Neural progenitor cell (in vitro differentiated cells): ENCODE results near the gene ABCF3. TPM values are rescaled to one million over a fixed set of nuclear protein-coding genes. Genes with fewer than 3 reads are reported as not detected.

Experiments
- DNase-seq: peaks from one replicate; pipeline ENCODE4 v3.0.0-alpha.2; 2016; ENCODE audit warnings: low spot score
- H2AFZ ChIP-seq: fragments of 200-600 bp; sonication (generic); replicated peaks from 2 replicates; pipeline ENCODE4 v1.6.1; 2016; ENCODE audit warnings: antibody characterized with exemption
- H3F3A ChIP-seq: fragments of 200-600 bp; sonication (generic); 2 replicates; pipeline ENCODE4 v1.6.1; 2016; ENCODE audit warnings: antibody characterized with exemption, low read depth
- H3K27ac ChIP-seq: fragments of 200-600 bp; sonication (generic); 2 replicates; pipeline ENCODE4 v1.5.1; 2016; ENCODE audit warnings: mild to moderate bottlenecking
- H3K27me3 ChIP-seq: fragments of 200-600 bp; sonication (generic); 2 replicates; pipeline ENCODE4 v1.6.1; 2016; ENCODE audit warnings: mild to moderate bottlenecking, moderate library complexity
- H3K36me3 ChIP-seq: fragments of 200-600 bp; sonication (generic); 2 replicates; pipeline ENCODE4 v1.5.1; 2016
- H3K4me1 ChIP-seq: fragments of 200-600 bp; sonication (generic); 2 replicates; pipeline ENCODE4 v1.6.1; 2016; ENCODE audit warnings: mixed run types
- H3K4me2 ChIP-seq: fragments of 200-600 bp; sonication (generic); 2 replicates; pipeline ENCODE4 v1.6.1; 2016
- H3K4me3 ChIP-seq: fragments of 200-600 bp; sonication (generic); 2 replicates; pipeline ENCODE4 v1.5.1; 2016
- H3K79me2 ChIP-seq: fragments of 200-600 bp; sonication (generic); 2 replicates; pipeline ENCODE4 v1.6.1; 2016; ENCODE audit warnings: low read depth
- H3K9ac ChIP-seq: fragments of 200-600 bp; sonication (generic); 2 replicates; pipeline ENCODE4 v1.6.1; 2016
- H3K9me3 ChIP-seq: fragments of 200-600 bp; sonication (generic); 2 replicates; pipeline ENCODE4 v1.5.1; 2016; ENCODE audit warnings: low read depth
- H4K20me1 ChIP-seq: fragments of 200-600 bp; sonication (generic); 2 replicates; pipeline ENCODE4 v1.6.1; 2016; ENCODE audit warnings: low read depth
- H3K27ac Mint-ChIP-seq: 3 replicates; pipeline ENCODE4 v1.8.0; 2021; ENCODE audit warnings: mixed read lengths
- H3K27me3 Mint-ChIP-seq: 2 replicates; pipeline ENCODE4 v1.8.0; 2022; ENCODE audit warnings: low read depth, mild to moderate bottlenecking, inconsistent platforms, moderate library complexity, mixed read lengths; ENCODE audit not compliant: insufficient read depth
- H3K36me3 Mint-ChIP-seq: 3 replicates; pipeline ENCODE4 v1.8.0; 2021; ENCODE audit warnings: mixed read lengths
- H3K4me1 Mint-ChIP-seq: 3 replicates; pipeline ENCODE4 v1.8.0; 2021; ENCODE audit warnings: mixed read lengths
- H3K4me3 Mint-ChIP-seq: 3 replicates; pipeline ENCODE4 v1.8.0; 2021; ENCODE audit warnings: mild to moderate bottlenecking, moderate library complexity, mixed read lengths
- H3K9me3 Mint-ChIP-seq: 3 replicates; pipeline ENCODE4 v1.8.0; 2020; ENCODE audit warnings: mixed read lengths
- CTCF ChIP-seq: fragments of 200-600 bp; sonication (generic); IDR thresholded peaks from 2 replicates; pipeline ENCODE4 v1.5.1; 2017; ENCODE audit warnings: antibody characterized with exemption, mild to moderate bottlenecking
- EZH2 ChIP-seq: fragments of 200-600 bp; sonication (generic); IDR thresholded peaks from 2 replicates; pipeline ENCODE4 v1.6.1; 2017; ENCODE audit warnings: antibody characterized with exemption, mild to moderate bottlenecking, moderate library complexity
- EZH2phosphoT487 ChIP-seq: fragments of 200-600 bp; sonication (generic); IDR thresholded peaks from 2 replicates; pipeline ENCODE4 v1.6.1; 2017; ENCODE audit warnings: antibody characterized with exemption
- total RNA-seq: library from RNA; depleted of rRNA; stranded (reverse); fragments of >200 nt; gene quantifications from 2 replicates; pipeline ENCODE4 v1.2.3, GENCODE V29; 2015; ENCODE audit warnings: low replicate concordance

ABCF3 gene
- total RNA-seq, 1 donor from 2014 or later = 22.0 TPM

GRCh38 chr3:184223946-184224345, 37.9 kb downstream of the ABCF3 start:
- Mint-ChIP-seq H3K27ac (no peak overlapping the region), H3K36me3 (no peaks in the 10 kb centered on the region), H3K9me3 (no peaks in the 10 kb centered on the region), H3K4me1 (no peaks in the 10 kb centered on the region), H3K27me3 (peaks cover 31% of the 10 kb centered on the region), H3K4me3 (no peak overlapping the region)
- no peaks in the 10 kb centered on the region for H3K9me3 ChIP-seq
- no peak overlapping the region for H3K27ac ChIP-seq
- H4K20me1 ChIP-seq = peaks cover 15% of the 10 kb centered on the region
- H3K36me3 ChIP-seq = no peaks in the 10 kb centered on the region
- peaks cover 10% of the 10 kb centered on the region for H3F3A ChIP-seq
- no peaks in the 10 kb centered on the region for H3K4me1 ChIP-seq
- no peaks in the 10 kb centered on the region for H3K79me2 ChIP-seq
- no peak for DNase-seq
- H3K4me3 ChIP-seq = no peak overlapping the region
- H3K27me3 ChIP-seq = peaks cover 42% of the 10 kb centered on the region
- H3K4me2 ChIP-seq = no peak overlapping the region
- H3K9ac ChIP-seq = no peak overlapping the region
- TF ChIP-seq EZH2 (no peak), CTCF (no peak), EZH2phosphoT487 (no peak)
- no peak overlapping the region for H2AFZ ChIP-seq

DNA sequence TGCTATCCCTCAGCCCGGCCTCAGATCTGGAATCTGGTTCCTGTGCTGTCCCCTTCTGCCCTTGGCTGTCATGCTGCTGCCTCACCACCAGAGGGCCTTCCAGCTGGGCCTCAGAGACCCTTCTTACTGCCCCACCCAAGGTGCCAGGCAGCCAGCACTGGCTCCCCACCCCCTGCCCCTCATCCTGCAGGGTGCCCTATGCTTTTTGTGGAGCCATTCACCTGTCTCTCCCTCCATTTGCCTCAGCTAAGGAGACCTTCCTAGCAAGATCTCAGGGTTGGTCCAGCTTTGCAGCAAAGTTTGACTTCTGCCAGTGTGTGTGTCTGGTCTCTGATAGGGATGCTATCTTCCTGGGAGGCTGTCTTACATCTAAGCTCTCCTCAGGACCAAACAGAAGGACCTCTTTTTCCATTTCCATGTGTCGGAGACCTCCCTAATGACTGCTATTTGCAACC, 41.5 kb downstream of the ABCF3 start:
- Histone ChIP-seq H3K36me3 (no peaks in the 10 kb centered on the region), H3F3A (peaks cover 18% of the 10 kb centered on the region), H4K20me1 (peaks cover 41% of the 10 kb centered on the region), H3K27me3 (peaks cover 78% of the 10 kb centered on the region), H3K4me3 (no peak overlapping the region), H3K27ac (no peak overlapping the region), H3K4me2 (no peak overlapping the region), H3K4me1 (peaks cover 4% of the 10 kb centered on the region), H3K9me3 (no peaks in the 10 kb centered on the region), H2AFZ (no peak overlapping the region), H3K9ac (no peak overlapping the region), H3K79me2 (no peaks in the 10 kb centered on the region)
- DNase-seq = peak; percentile 62
- peaks cover under 1% of the 10 kb centered on the region for H3K9me3 Mint-ChIP-seq
- H3K27me3 Mint-ChIP-seq = peaks cover 50% of the 10 kb centered on the region
- H3K36me3 Mint-ChIP-seq = no peaks in the 10 kb centered on the region
- no peak overlapping the region for H3K4me3 Mint-ChIP-seq
- TF ChIP-seq EZH2phosphoT487 (no peak), CTCF (peak; percentile 84)
- no peak overlapping the region for H3K27ac Mint-ChIP-seq
- peaks cover 4% of the 10 kb centered on the region for H3K4me1 Mint-ChIP-seq

DNA sequence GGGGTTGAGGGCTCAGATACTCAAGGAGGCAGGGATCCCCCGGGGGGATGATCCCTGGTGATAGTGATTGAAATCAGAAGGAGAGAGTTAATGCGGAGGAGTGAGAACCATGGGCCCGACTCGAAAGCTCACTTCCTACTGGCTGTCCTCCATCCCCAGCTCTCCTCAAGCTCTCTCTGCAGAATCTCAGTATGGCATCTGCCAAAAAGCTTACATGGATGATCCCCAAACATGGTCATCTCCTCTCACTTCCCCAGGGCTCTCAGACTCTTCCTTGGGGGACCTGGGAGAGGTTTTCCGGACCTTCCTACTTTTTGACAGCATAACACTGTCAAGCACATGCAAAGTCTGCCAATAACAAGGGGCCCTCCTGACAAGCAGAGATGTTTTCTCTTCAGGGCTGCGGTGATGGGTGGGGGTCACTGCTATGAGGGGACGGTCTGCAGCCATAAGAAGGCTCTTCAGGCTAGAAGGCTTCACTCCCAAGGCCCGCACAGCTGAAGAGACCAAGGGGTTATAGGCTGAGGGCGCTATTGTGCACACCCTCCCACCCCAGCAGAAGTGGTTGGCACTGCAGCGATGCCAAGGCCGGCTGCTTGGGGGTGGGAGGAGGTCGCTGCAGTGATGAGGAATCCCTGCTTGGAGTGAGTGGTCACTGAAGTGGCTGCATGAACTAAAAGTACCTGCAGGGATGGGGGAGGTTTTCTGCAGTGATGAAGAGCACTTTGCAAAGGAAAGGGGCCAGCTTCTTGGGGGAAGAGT, 42.6 kb downstream of the ABCF3 start:
- Mint-ChIP-seq H3K9me3 (peaks cover 2% of the 10 kb centered on the region), H3K36me3 (no peaks in the 10 kb centered on the region), H3K4me1 (peaks cover 4% of the 10 kb centered on the region), H3K27me3 (peaks cover 54% of the 10 kb centered on the region), H3K4me3 (peak overlapping the region; percentile 74), H3K27ac (no peak overlapping the region)
- Histone ChIP-seq H3K79me2 (no peaks in the 10 kb centered on the region), H3K36me3 (no peaks in the 10 kb centered on the region), H2AFZ (no peak overlapping the region), H3K9me3 (no peaks in the 10 kb centered on the region), H3K27ac (no peak overlapping the region), H3F3A (peaks cover 18% of the 10 kb centered on the region), H3K4me3 (peak overlapping the region; percentile 55), H3K4me2 (peak overlapping the region; percentile 90), H3K9ac (no peak overlapping the region), H3K27me3 (peaks cover 88% of the 10 kb centered on the region), H3K4me1 (peaks cover 4% of the 10 kb centered on the region), H4K20me1 (peaks cover 42% of the 10 kb centered on the region)
- DNase-seq = peak; percentile 14
- TF ChIP-seq CTCF (no peak), EZH2phosphoT487 (no peak), EZH2 (no peak)
